DND-41 (cell line): ENCODE data around the gene TP53I11.

Experiments
- ATAC-seq: fragments of 200-7000 bp; cut with Tn5 transposase; 3 replicates; pipeline ENCODE4 v1.9.1; 2021; ENCODE audit warnings: low read depth; ENCODE audit not compliant: insufficient read depth
- DNase-seq: peaks from one replicate; pipeline ENCODE4 v3.0.0-alpha.2; 2020
- H2AFZ ChIP-seq: 2 replicates; pipeline ENCODE4 v1.6.0; 2012; ENCODE audit warnings: low read depth, low read length
- H3K27ac ChIP-seq: 2 replicates; pipeline ENCODE4 v1.5.1; 2012; ENCODE audit warnings: low read length, inconsistent platforms
- H3K27me3 ChIP-seq: fragments of 200-600 bp; sonication (generic); 2 replicates; pipeline ENCODE4 v1.6.0; 2012; ENCODE audit warnings: low read length, mild to moderate bottlenecking, inconsistent platforms; ENCODE audit not compliant: insufficient read depth, poor library complexity
- H3K36me3 ChIP-seq: 2 replicates; pipeline ENCODE4 v1.5.1; 2012; ENCODE audit warnings: low read length, inconsistent platforms; ENCODE audit not compliant: insufficient read depth
- H3K4me1 ChIP-seq: 2 replicates; pipeline ENCODE4 v1.5.1; 2012; ENCODE audit warnings: mild to moderate bottlenecking, low read length; ENCODE audit not compliant: insufficient read depth
- H3K4me2 ChIP-seq: 2 replicates; pipeline ENCODE4 v1.6.0; 2012; ENCODE audit warnings: mild to moderate bottlenecking, moderate library complexity, low read length, inconsistent platforms; ENCODE audit not compliant: insufficient read depth
- H3K4me3 ChIP-seq, 2 experiments: fragments of 200-600 bp in 1 of 2; shearing (Covaris generic) in 1 of 2; 2 replicates each; pipeline ENCODE4 v1.5.1; 2012 to 2016; ENCODE audit warnings: inconsistent platforms in 2 of 2, low read length in 2 of 2, mild to moderate bottlenecking in 2 of 2, low read depth in 1 of 2, moderate library complexity in 1 of 2
- H3K79me2 ChIP-seq: 2 replicates; pipeline ENCODE4 v1.6.0; 2012; ENCODE audit warnings: low read length, inconsistent platforms; ENCODE audit not compliant: insufficient read depth
- H3K9ac ChIP-seq: 2 replicates; pipeline ENCODE4 v1.6.0; 2012; ENCODE audit warnings: low read depth, mild to moderate bottlenecking, inconsistent platforms, low read length, moderate library complexity
- H3K9me3 ChIP-seq: 2 replicates; pipeline ENCODE4 v1.5.1; 2012; ENCODE audit warnings: low read length, moderate library complexity, mild to moderate bottlenecking, inconsistent platforms; ENCODE audit not compliant: insufficient read depth, severe bottlenecking
- H4K20me1 ChIP-seq: 2 replicates; pipeline ENCODE4 v1.6.0; 2012; ENCODE audit warnings: low read length; ENCODE audit not compliant: insufficient read depth
- EZH2 ChIP-seq: IDR thresholded peaks from 3 replicates; pipeline ENCODE4 v1.6.1; 2012; ENCODE audit warnings: borderline replicate concordance, low read depth, mild to moderate bottlenecking, moderate library complexity, low read length, inconsistent platforms; ENCODE audit not compliant: severe bottlenecking
- TF ChIP-seq, protein P1 (sequence below): IDR thresholded peaks from 2 replicates; pipeline ENCODE4 v1.5.1; 2012; ENCODE audit warnings: borderline replicate concordance, low read length, moderate library complexity, mild to moderate bottlenecking; ENCODE audit not compliant: poor library complexity, severe bottlenecking; ENCODE audit errors: extremely low read depth

The TP53I11 gene

DNA sequence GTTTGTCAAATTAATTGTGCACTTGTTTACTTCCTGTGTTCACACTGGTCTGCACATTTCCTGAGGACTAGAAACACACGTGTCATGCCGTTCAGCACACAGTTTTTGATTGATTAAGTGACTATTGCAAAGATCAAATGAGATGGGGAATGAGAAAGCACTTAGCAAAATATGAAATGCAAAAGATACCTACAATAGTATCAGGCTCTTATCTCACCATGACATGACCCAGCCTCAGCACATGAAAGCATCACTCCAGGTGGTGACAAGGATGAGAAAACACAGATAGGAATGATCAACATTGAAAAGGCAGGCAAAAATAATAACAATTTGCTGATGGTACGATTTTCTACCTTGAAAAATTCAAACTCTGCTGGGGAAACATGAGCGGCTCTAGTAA is 42.1 kb upstream of the TP53I11 start:
- Histone ChIP-seq H3K27ac (no peak overlapping the region), H4K20me1 (no peaks in the 10 kb centered on the region; the same call in 1 of the 2 replicates), H3K4me2 (no peak overlapping the region), H3K36me3 (no peaks in the 10 kb centered on the region), H3K9me3 (no peaks in the 10 kb centered on the region), H3K4me1 (no peaks in the 10 kb centered on the region), H2AFZ (no peak overlapping the region), H3K79me2 (no peaks in the 10 kb centered on the region), H3K4me3 (no peak overlapping the region), H3K9ac (no peak overlapping the region), H3K27me3 (peaks cover 10% of the 10 kb centered on the region)
- ATAC-seq (no peak), DNase-seq (no peak)
- TF ChIP-seq EZH2, result no peak
- TF ChIP-seq, protein P1, sequence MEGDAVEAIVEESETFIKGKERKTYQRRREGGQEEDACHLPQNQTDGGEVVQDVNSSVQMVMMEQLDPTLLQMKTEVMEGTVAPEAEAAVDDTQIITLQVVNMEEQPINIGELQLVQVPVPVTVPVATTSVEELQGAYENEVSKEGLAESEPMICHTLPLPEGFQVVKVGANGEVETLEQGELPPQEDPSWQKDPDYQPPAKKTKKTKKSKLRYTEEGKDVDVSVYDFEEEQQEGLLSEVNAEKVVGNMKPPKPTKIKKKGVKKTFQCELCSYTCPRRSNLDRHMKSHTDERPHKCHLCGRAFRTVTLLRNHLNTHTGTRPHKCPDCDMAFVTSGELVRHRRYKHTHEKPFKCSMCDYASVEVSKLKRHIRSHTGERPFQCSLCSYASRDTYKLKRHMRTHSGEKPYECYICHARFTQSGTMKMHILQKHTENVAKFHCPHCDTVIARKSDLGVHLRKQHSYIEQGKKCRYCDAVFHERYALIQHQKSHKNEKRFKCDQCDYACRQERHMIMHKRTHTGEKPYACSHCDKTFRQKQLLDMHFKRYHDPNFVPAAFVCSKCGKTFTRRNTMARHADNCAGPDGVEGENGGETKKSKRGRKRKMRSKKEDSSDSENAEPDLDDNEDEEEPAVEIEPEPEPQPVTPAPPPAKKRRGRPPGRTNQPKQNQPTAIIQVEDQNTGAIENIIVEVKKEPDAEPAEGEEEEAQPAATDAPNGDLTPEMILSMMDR, result no peak

DNA sequence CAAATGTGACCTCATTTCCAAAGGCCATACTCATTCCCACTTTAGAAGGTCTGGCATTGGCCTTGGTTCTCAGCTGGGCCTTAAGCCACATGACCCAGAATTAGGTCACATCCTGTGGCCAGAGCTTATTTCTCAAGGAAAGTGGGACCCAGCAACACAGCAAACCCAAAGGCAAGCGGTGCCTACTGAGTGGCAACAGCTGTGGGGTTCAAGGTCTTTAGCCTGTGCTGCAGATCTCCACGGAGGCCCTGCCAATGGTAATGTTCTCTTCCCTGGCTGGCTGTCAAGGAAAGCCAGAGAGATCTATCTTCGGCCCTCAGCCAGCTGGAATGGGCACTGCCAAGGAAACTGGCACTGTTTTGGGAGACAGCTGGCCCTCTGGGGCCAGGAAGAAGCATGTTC is 41.5 kb upstream of the TP53I11 start:
- H3K79me2 ChIP-seq, result no peaks in the 10 kb centered on the region
- no peaks in the 10 kb centered on the region for H3K9me3 ChIP-seq
- no peak overlapping the region for H3K4me3 ChIP-seq
- DNase-seq (no peak), ATAC-seq (no peak)
- H3K4me1 ChIP-seq, result no peaks in the 10 kb centered on the region
- TF ChIP-seq EZH2, result no peak
- TF ChIP-seq, protein P1, result no peak
- H3K4me2 ChIP-seq, result no peak overlapping the region
- no peak overlapping the region for H3K27ac ChIP-seq
- peaks cover 10% of the 10 kb centered on the region for H3K27me3 ChIP-seq
- H4K20me1 ChIP-seq, result no peaks in the 10 kb centered on the region; the same call in 1 of the 2 replicates
- H3K36me3 ChIP-seq, result no peaks in the 10 kb centered on the region
- no peak overlapping the region for H2AFZ ChIP-seq
- H3K9ac ChIP-seq, result no peak overlapping the region

DNA sequence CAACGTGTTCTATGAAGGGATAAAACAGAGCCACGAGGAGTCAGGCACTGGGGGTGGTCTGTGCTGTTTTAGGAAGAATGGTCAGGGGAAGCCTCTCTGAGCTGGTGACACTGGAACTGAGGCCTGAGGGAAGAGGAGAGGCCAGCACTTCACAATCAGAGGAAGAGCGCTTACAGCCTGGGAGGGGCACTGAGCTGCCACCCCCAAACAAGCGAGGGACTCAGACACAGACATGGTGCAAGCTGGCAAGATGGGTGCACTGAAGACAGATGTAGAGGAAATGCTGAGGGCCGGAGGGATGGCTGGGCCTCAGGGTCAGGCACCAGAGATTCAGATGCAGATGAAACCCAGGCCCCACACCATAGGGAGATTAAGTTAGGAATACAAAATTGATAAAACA is 40.0 kb upstream of the TP53I11 start:
- H3K4me2 ChIP-seq, result no peak overlapping the region
- no peak overlapping the region for H3K4me3 ChIP-seq
- no peak for DNase-seq
- no peak for ATAC-seq
- no peaks in the 10 kb centered on the region; the same call in 1 of the 2 replicates for H4K20me1 ChIP-seq
- H3K4me1 ChIP-seq, result no peaks in the 10 kb centered on the region
- peaks cover 12% of the 10 kb centered on the region for H3K27me3 ChIP-seq
- H3K9me3 ChIP-seq, result no peaks in the 10 kb centered on the region
- H3K27ac ChIP-seq, result no peak overlapping the region
- no peak for TF ChIP-seq EZH2
- TF ChIP-seq, protein P1, result no peak
- no peak overlapping the region for H2AFZ ChIP-seq
- H3K79me2 ChIP-seq, result no peaks in the 10 kb centered on the region
- no peak overlapping the region for H3K9ac ChIP-seq
- no peaks in the 10 kb centered on the region for H3K36me3 ChIP-seq
